PFSK-1 (cell line): Measurements from ENCODE around the gene MRPS18A.

ENCODE experiments used
- POLR2AphosphoS5 ChIP-seq: IDR thresholded peaks from 2 replicates; pipeline ENCODE4 v1.6.1; 2012; ENCODE audit warnings: low read depth, mild to moderate bottlenecking, control low read depth, low read length, moderate library complexity
- SIN3A ChIP-seq: IDR thresholded peaks from 2 replicates; pipeline ENCODE4 v1.6.1; 2012; ENCODE audit warnings: mild to moderate bottlenecking, low read length, moderate library complexity, borderline replicate concordance; ENCODE audit not compliant: insufficient read depth
- TAF1 ChIP-seq: IDR thresholded peaks from 2 replicates; pipeline ENCODE4 v1.6.1; 2012; ENCODE audit warnings: low read length, control low read depth, borderline replicate concordance; ENCODE audit not compliant: insufficient read depth
- TF ChIP-seq, protein P1 (sequence below), 2 experiments: IDR thresholded peaks; 2 replicates each; pipeline versions ENCODE4 v1.6.1 to v1.8.0; 2011 to 2012; ENCODE audit warnings: low read depth in 2 of 2, low read length in 2 of 2, control low read depth in 1 of 2, inconsistent platforms in 1 of 2, mild to moderate bottlenecking in 1 of 2, moderate library complexity in 1 of 2; ENCODE audit not compliant: insufficient read depth in 1 of 2

DNA sequence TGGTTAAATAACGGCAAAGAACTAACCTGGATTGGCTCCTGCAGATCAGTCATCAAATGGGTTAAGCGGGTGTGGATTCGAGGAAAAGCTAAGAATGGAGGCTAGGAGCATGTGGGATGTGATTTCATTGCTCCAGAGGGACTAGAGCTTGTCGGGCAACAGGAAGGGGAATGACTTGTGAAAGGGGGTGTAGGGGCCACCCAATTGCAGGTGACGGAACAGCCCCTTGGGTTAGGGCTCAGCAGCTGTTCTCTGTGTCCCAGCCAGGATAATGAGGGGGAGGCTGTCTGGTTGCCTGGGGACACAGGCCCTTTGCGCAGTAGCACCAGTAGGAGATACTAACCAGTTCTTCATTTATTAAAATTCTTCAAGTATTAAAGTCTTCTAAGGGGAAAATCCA, 25.0 kb upstream of the MRPS18A start:
- TF ChIP-seq POLR2AphosphoS5: no peak
- TF ChIP-seq TAF1: no peak
- no peak for TF ChIP-seq SIN3A
- TF ChIP-seq, protein P1, sequence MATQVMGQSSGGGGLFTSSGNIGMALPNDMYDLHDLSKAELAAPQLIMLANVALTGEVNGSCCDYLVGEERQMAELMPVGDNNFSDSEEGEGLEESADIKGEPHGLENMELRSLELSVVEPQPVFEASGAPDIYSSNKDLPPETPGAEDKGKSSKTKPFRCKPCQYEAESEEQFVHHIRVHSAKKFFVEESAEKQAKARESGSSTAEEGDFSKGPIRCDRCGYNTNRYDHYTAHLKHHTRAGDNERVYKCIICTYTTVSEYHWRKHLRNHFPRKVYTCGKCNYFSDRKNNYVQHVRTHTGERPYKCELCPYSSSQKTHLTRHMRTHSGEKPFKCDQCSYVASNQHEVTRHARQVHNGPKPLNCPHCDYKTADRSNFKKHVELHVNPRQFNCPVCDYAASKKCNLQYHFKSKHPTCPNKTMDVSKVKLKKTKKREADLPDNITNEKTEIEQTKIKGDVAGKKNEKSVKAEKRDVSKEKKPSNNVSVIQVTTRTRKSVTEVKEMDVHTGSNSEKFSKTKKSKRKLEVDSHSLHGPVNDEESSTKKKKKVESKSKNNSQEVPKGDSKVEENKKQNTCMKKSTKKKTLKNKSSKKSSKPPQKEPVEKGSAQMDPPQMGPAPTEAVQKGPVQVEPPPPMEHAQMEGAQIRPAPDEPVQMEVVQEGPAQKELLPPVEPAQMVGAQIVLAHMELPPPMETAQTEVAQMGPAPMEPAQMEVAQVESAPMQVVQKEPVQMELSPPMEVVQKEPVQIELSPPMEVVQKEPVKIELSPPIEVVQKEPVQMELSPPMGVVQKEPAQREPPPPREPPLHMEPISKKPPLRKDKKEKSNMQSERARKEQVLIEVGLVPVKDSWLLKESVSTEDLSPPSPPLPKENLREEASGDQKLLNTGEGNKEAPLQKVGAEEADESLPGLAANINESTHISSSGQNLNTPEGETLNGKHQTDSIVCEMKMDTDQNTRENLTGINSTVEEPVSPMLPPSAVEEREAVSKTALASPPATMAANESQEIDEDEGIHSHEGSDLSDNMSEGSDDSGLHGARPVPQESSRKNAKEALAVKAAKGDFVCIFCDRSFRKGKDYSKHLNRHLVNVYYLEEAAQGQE (IDR thresholded peaks at IDR 0.05; ENCODE audit: insufficient read depth in 1 of 2, low read depth in 2 of 2, low read length in 2 of 2): no peak
